GM12875 (cell line): ENCODE data around the gene SLIT3.

Experiments
- H3K4me3 ChIP-seq: one replicate; pipeline ENCODE4 v1.5.1; 2011; ENCODE audit warnings: low read depth, low read length, control low read depth
- TF ChIP-seq, protein P1 (sequence below): IDR thresholded peaks from 2 replicates; pipeline ENCODE4 v1.5.1; 2011; ENCODE audit warnings: low read depth, mild to moderate bottlenecking, control low read depth, inconsistent platforms, low read length, moderate library complexity, borderline replicate concordance; ENCODE audit not compliant: insufficient read depth

The SLIT3 gene

DNA sequence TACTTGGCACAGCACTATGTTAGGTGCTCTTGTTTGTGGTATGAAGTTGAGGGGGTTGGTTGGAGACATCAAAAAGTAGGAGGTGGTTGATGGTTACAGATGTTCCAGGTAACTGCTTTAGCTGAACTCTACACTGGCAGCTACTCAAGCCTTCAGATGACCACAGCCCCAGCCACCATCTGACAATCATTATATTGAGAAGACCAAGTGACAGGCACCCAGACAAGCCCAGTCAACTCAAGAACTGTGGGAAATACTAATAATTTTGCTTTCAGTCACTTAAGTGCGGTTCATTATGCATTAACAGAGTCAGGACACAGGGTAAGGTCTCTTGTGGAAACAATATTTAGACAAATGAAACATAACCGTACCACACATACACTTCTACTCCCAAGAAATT lies 38.9 kb upstream of the SLIT3 start:
- no peak overlapping the region for H3K4me3 ChIP-seq
- TF ChIP-seq, protein P1, sequence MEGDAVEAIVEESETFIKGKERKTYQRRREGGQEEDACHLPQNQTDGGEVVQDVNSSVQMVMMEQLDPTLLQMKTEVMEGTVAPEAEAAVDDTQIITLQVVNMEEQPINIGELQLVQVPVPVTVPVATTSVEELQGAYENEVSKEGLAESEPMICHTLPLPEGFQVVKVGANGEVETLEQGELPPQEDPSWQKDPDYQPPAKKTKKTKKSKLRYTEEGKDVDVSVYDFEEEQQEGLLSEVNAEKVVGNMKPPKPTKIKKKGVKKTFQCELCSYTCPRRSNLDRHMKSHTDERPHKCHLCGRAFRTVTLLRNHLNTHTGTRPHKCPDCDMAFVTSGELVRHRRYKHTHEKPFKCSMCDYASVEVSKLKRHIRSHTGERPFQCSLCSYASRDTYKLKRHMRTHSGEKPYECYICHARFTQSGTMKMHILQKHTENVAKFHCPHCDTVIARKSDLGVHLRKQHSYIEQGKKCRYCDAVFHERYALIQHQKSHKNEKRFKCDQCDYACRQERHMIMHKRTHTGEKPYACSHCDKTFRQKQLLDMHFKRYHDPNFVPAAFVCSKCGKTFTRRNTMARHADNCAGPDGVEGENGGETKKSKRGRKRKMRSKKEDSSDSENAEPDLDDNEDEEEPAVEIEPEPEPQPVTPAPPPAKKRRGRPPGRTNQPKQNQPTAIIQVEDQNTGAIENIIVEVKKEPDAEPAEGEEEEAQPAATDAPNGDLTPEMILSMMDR: no peak

DNA sequence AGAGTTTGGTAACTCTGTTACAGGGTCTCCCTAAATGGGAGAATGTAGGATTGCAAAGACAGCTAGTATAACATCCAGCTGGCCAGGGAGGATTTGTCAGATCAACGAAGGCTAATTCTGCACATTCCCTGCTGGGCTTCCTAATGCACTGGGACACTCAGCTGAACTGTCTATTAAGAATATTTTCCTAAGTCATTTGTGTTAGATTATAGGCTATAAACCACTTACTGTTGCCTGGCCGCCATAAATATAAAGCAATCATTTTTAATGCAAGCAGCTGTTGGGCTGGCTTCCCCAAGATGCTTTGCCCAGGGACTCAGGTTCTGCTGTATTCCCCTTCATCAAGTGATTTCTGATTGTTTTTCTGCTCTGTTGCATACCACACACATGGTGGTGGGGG lies 35.3 kb upstream of the SLIT3 start:
- H3K4me3 ChIP-seq: no peak overlapping the region
- TF ChIP-seq, protein P1: no peak

DNA sequence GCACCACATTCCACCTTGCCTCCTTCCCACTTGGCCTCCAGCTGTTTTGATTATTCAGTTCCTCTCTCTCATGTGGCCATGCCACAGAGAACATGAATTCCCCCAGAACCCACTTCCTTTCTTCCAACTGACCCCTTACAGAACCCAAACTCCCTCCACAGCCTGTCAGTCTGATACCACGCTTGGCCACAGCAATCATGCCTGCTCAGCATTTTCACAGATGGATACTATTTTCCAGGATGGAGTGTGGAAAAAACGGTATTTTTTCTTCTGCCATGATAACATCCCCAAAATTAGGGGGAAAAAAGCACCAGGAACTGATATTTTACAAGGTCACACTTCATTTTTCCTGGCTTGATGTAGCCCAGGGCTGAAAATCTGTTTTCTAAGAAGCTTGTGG lies 34.9 kb upstream of the SLIT3 start:
- H3K4me3 ChIP-seq: no peak overlapping the region
- TF ChIP-seq, protein P1: no peak

DNA sequence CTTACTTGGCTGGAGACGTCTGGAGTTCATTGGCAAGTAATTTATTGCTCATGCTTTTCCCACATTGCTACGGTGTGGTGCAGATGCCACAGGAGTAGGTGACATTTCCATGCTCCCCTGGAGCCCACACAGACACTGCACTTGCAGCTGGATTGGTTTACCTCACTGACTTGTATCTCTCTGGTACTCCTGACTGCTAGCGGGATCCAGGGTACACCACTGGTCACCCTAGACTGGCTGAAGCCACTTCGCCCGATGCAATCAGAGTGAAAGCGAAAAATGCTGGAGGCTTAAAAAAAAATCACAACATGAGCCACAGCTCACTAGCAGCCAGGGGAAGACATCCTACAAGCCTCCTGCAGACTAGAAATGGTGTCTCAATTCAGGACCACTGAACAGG lies 32.6 kb upstream of the SLIT3 start:
- TF ChIP-seq, protein P1: no peak
- no peak overlapping the region for H3K4me3 ChIP-seq

DNA sequence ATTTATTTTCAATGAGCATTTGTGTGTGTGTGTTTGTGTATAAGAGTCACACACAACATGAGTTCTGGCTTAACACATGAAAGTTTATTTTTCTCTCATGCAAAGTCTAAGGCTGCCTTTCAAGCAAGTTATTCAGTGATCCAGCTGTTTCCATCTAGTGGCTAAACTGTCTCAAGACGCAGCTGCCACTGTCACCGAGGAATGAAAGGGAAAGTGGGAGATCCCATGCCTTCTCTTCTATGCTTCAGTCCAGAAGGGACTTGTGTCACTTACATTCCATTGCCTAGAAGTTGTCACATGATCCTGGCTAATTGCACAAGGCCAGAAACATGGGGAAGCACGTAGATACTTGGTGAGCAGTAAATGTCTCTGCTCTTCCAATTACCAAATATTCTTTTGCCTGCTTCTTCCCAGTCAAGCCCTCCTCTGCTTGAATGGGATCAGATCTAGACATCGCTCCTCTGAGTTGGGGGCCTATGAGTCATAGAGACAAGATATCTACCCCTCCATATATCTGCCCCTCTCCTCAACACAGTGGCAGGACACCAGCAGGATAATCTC lies 30.4 kb upstream of the SLIT3 start:
- TF ChIP-seq, protein P1: no peak
- no peak overlapping the region for H3K4me3 ChIP-seq

DNA sequence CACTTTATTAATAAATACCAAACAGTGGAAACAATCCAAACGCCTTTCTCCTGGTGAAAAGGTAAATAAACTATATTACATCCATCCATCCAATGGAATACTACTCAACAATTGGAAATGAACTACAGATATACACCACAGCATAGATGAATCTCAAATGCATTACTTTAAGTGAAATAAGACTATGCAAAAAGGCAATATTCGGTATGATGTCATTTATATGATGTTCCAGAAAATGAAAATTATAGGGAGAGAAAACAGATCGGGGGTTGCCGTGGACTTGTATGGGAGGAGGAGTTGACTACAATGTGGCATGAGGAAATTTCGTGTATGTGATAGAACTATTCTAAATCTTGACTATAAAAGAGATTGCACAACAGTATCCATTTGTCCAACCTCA lies 27.5 kb upstream of the SLIT3 start:
- H3K4me3 ChIP-seq: no peak overlapping the region
- TF ChIP-seq, protein P1: no peak

DNA sequence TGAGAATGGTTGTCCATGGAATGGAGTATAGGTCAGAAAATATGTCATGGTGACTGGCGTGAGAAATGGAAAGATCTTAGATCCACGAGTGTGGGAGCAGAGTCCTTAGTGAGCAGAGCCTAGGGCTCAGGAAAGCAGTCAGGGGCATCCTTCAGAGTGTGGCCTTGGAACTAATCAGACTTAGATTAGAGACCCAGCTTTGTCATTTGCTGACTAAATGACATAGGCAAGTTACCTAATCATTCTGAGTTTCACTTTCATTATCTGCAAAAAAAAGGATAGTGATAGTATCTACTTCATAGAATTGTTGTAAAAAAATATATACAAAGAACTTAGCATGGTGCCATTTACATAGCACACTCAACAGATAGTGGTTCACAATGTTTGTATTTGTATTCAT lies 24.3 kb upstream of the SLIT3 start:
- TF ChIP-seq, protein P1: no peak
- H3K4me3 ChIP-seq: no peak overlapping the region
